GM12873 (cell line): ENCODE measurements around the gene ST6GALNAC3.

Source experiments
- CTCF ChIP-seq: IDR thresholded peaks from 2 replicates; pipeline ENCODE4 v1.5.1; 2012; ENCODE audit warnings: low read depth, mild to moderate bottlenecking, moderate library complexity, low read length, control low read depth; ENCODE audit not compliant: insufficient read depth; ENCODE audit errors: missing control alignments

The ST6GALNAC3 gene

GRCh38 chr1:76191561-76191960, 117.0 kb downstream of the ST6GALNAC3 start:
- TF ChIP-seq CTCF: no peak

- no peak for TF ChIP-seq CTCF
Observed at GRCh38 chr1:76198452-76198851, 123.9 kb downstream of the ST6GALNAC3 start.

GRCh38 chr1:76202670-76203069, 128.1 kb downstream of the ST6GALNAC3 start:
- no peak for TF ChIP-seq CTCF

- no peak for TF ChIP-seq CTCF
Observed at GRCh38 chr1:76203127-76203526, 128.6 kb downstream of the ST6GALNAC3 start.

- no peak for TF ChIP-seq CTCF
Observed at GRCh38 chr1:76209238-76209637, 134.7 kb downstream of the ST6GALNAC3 start.

GRCh38 chr1:76209648-76210047, 135.1 kb downstream of the ST6GALNAC3 start:
- TF ChIP-seq CTCF: no peak

GRCh38 chr1:76210160-76210559, 135.6 kb downstream of the ST6GALNAC3 start:
- no peak for TF ChIP-seq CTCF
